Lung (tissue), 16 donors: ENCODE results near the gene SPRYD7. TPM values are rescaled to one million over a fixed set of nuclear protein-coding genes. Genes with fewer than 3 reads are reported as not detected.
A peak's percentile ranks its signal among the peaks of the same experiment; 100 is the strongest.

Experiments
- ATAC-seq: fragments of 200-7000 bp; cut with Tn5 transposase; one replicate; pipeline ENCODE4 v1.9.1; 2020; ENCODE audit warnings: moderate number of reproducible peaks; ENCODE audit not compliant: insufficient read depth, low FRiP score
- DNase-seq, 3 donors: peaks; one replicate each; pipeline ENCODE4 v3.0.0-alpha.2; 2013 to 2017
- H3K27ac ChIP-seq, 2 donors: one replicate each; pipeline ENCODE4 v1.5.1; 2013; ENCODE audit warnings: mild to moderate bottlenecking in 2 of 2, moderate library complexity in 2 of 2, control low read depth in 1 of 2, inconsistent platforms in 1 of 2, low read depth in 1 of 2, low read length in 1 of 2
- H3K27me3 ChIP-seq, 3 donors: one replicate each; pipeline ENCODE4 v1.5.1; 2013; ENCODE audit warnings: low read length in 2 of 3; ENCODE audit not compliant: control insufficient read depth in 3 of 3, insufficient read depth in 3 of 3
- H3K36me3 ChIP-seq, 4 donors: one replicate each; pipeline ENCODE4 v1.5.1; 2013; ENCODE audit warnings: low read length in 4 of 4, mild to moderate bottlenecking in 1 of 4, moderate library complexity in 1 of 4; ENCODE audit not compliant: control insufficient read depth in 4 of 4, insufficient read depth in 4 of 4
- H3K4me1 ChIP-seq, 5 donors: one replicate each; pipeline ENCODE4 v1.5.1; 2013; ENCODE audit warnings: low read length in 5 of 5, mild to moderate bottlenecking in 2 of 5, moderate library complexity in 1 of 5; ENCODE audit not compliant: control insufficient read depth in 5 of 5, insufficient read depth in 5 of 5
- H3K4me3 ChIP-seq: one replicate; pipeline ENCODE4 v1.5.1; 2013; ENCODE audit warnings: mild to moderate bottlenecking, control low read depth, moderate library complexity
- H3K9ac ChIP-seq, 2 donors: one replicate each; pipeline ENCODE4 v1.5.1; 2013; ENCODE audit warnings: low read length in 2 of 2, control low read depth in 1 of 2; ENCODE audit not compliant: insufficient read depth in 1 of 2
- H3K9me3 ChIP-seq, 4 donors: one replicate each; pipeline ENCODE4 v1.5.1; 2013; ENCODE audit warnings: low read length in 3 of 4, mild to moderate bottlenecking in 1 of 4, moderate library complexity in 1 of 4; ENCODE audit not compliant: control insufficient read depth in 4 of 4, insufficient read depth in 3 of 4
- CTCF ChIP-seq: IDR thresholded peaks from 2 replicates; pipeline ENCODE4 v1.5.1; 2012; ENCODE audit warnings: mild to moderate bottlenecking; ENCODE audit errors: control extremely low read depth, extremely low read depth
- WGBS, 2 donors: extraction: QIAGEN DNeasy Blood & Tissue Kit; methylation state at CpG; one replicate each; pipeline ENCODE4 v1.1.7; 2013; 5-methylcytosine and 5-hydroxymethylcytosine counted together
- long read RNA-seq, 5 donors: transcript quantifications; one replicate each; lab custom pipeline, GENCODE V29; 2026
- polyA plus RNA-seq, 2 donors: library from polyadenylated mRNA; stranded (reverse); fragments of 200-250 nt; gene quantifications; one replicate each; pipeline ENCODE4 v1.2.1, GENCODE V29; 2013
- total RNA-seq, 2 donors: library from RNA; depleted of rRNA in 1 of 2; stranded (reverse); fragments of >200 nt in 1 of 2; gene quantifications; one replicate each; pipeline ENCODE4 v1.2.1, GENCODE V29; 2014 to 2021
- donor health status: control.
- donor health status: control.
- donor health status: Bipolar disorder and iron deficiency.
- donor health status: healthy.
- donor health status: DM: yes; HTN: yes; CAD: no.

Gene SPRYD7
- total RNA-seq: 10 to 100 TPM; 12.0 to 14.3 TPM
- polyA plus RNA-seq: 10 to 100 TPM in 1 of 2 donors, 1 to 10 TPM in 1; 8.2 to 16.8 TPM
- long read RNA-seq, donor 1, transcript SPRYD7-201 (5 exons, 3,053 nt): major isoform, 6 of 7 reads
- long read RNA-seq, donor 1, partial matches to known transcripts: 0 of 7 reads
- long read RNA-seq, donor 1, other reads (novel, unspliced or antisense): 0 of 7 reads
- long read RNA-seq, donor 2, partial matches to known transcripts: 0 of 3 reads
- long read RNA-seq, donor 2, other reads (novel, unspliced or antisense): 0 of 3 reads
- long read RNA-seq, donor 3, partial matches to known transcripts: 0 of 3 reads
- long read RNA-seq, donor 3, other reads (novel, unspliced or antisense): 0 of 3 reads
- long read RNA-seq, donor 4, partial matches to known transcripts: 0 of 3 reads
- long read RNA-seq, donor 4, other reads (novel, unspliced or antisense): 0 of 3 reads
- long read RNA-seq, donor 5, transcript SPRYD7-201 (5 exons, 3,053 nt): major isoform, 10 of 10 reads
- long read RNA-seq, donor 5, partial matches to known transcripts: 0 of 10 reads
- long read RNA-seq, donor 5, other reads (novel, unspliced or antisense): 0 of 10 reads

GRCh38 chr13:49936075-49936967 is at the start of gene SPRYD7:
Gene SPRYD7, minus strand, starts transcription at chr13:49936340. Its CDS starts 105 bp downstream, at chr13:49936235.
- Histone ChIP-seq H3K4me3 (peak within 1 kb of the TSS; percentile 97), H3K27ac (peak within 1 kb of the TSS; percentile 88 to 96), H3K9ac (peak within 1 kb of the TSS; percentile 61 to 88), H3K36me3 (no peaks in the 10 kb centered on the region), H3K9me3 (no peaks in the 10 kb centered on the region), H3K27me3 (no peaks in the 10 kb centered on the region), H3K4me1 (peaks cover 0 to 17% (median 3%) of the 10 kb centered on the region in 5 donors)
- DNase-seq (peak; percentile 99), ATAC-seq (peak; percentile 99)
- 0% methylated on average over 45 to 71 of the region's 71 CpGs for WGBS, 2 donors
- TF ChIP-seq CTCF: peak; percentile 78

- DNase-seq (no peak), ATAC-seq (no peak)
- Histone ChIP-seq H3K9ac (no peak overlapping the region), H3K27me3 (no peaks in the 10 kb centered on the region), H3K27ac (no peak overlapping the region), H3K4me3 (no peak overlapping the region), H3K9me3 (no peaks in the 10 kb centered on the region), H3K36me3 (peaks cover 0 to 5% (median 0%) of the 10 kb centered on the region in 4 donors), H3K4me1 (no peaks in the 10 kb centered on the region)
- WGBS, 2 donors: 86 to 91% methylated on average over 2 of the region's 2 CpGs
- TF ChIP-seq CTCF: no peak
These were observed 49.0 kb upstream of the SPRYD7 start for GRCh38 chr13:49985129-49985528.

- H3K4me3 ChIP-seq: no peak overlapping the region
- H3K27me3 ChIP-seq: no peaks in the 10 kb centered on the region
- H3K27ac ChIP-seq: no peak overlapping the region
- no peaks in the 10 kb centered on the region for H3K9me3 ChIP-seq
- H3K9ac ChIP-seq: no peak overlapping the region
- no peak for ATAC-seq
- TF ChIP-seq CTCF: no peak
- peaks cover 0 to 3% (median 0%) of the 10 kb centered on the region in 5 donors for H3K4me1 ChIP-seq
- peaks cover 0 to 3% (median 0%) of the 10 kb centered on the region in 4 donors for H3K36me3 ChIP-seq
- DNase-seq: no peak
These were observed 44.1 kb upstream of the SPRYD7 start for GRCh38 chr13:49980266-49980665.
